WTC11 (cell line): ENCODE results near the gene DEGS1. TPM values are rescaled to one million over a fixed set of nuclear protein-coding genes. Genes with fewer than 3 reads are reported as not detected.

Experiments used
- ATAC-seq: fragments of 200-7000 bp; cut with Tn5 transposase; 2 replicates; pipeline ENCODE4 v1.10.0; 2021; ENCODE audit warnings: mild to moderate bottlenecking, moderate library complexity
- CTCF ChIA-PET: fragments of 300-600 bp; sonication (Branson Sonifier 250); formaldehyde crosslinking; loops from one replicate; lab custom pipeline; 2021; ENCODE audit warnings: antibody characterized with exemption; lab: Charles Lee
- POLR2A ChIA-PET: fragments of 350-600 bp; sonication (Branson Sonifier 250); formaldehyde crosslinking; loops from one replicate; lab custom pipeline; 2021; ENCODE audit warnings: antibody characterized with exemption; lab: Charles Lee
- DNase-seq: peaks from one replicate; pipeline ENCODE4 v3.0.0; 2021; ENCODE audit warnings: low spot score
- H3K27ac Mint-ChIP-seq: 2 replicates; pipeline ENCODE4 v1.8.0; 2021; ENCODE audit warnings: mixed read lengths
- H3K27me3 Mint-ChIP-seq: 2 replicates; pipeline ENCODE4 v1.8.0; 2021; ENCODE audit warnings: low read depth, mild to moderate bottlenecking, moderate library complexity, mixed read lengths
- H3K36me3 Mint-ChIP-seq: 2 replicates; pipeline ENCODE4 v1.8.0; 2021; ENCODE audit warnings: mixed read lengths
- H3K4me1 Mint-ChIP-seq: 2 replicates; pipeline ENCODE4 v1.8.0; 2022; ENCODE audit warnings: mixed read lengths
- H3K4me3 Mint-ChIP-seq: 2 replicates; pipeline ENCODE4 v1.8.0; 2021; ENCODE audit warnings: mild to moderate bottlenecking, moderate library complexity, mixed read lengths
- H3K9me3 Mint-ChIP-seq: 2 replicates; pipeline ENCODE4 v1.8.0; 2021; ENCODE audit warnings: mixed read lengths
- CBFB ChIP-seq: sonication (generic); formaldehyde crosslinking; IDR thresholded peaks from 2 replicates; pipeline ENCODE4 v1.8.1; 2022; ENCODE audit warnings: mild to moderate bottlenecking, low read depth, missing genetic modification reagents
- CREB1 ChIP-seq: sonication (generic); formaldehyde crosslinking; IDR thresholded peaks from 2 replicates; pipeline ENCODE4 v1.8.0; 2023; ENCODE audit warnings: mild to moderate bottlenecking, missing genetic modification reagents
- CREM ChIP-seq: sonication (generic); formaldehyde crosslinking; IDR thresholded peaks from 2 replicates; pipeline ENCODE4 v1.8.1; 2022; ENCODE audit warnings: mild to moderate bottlenecking, missing genetic modification reagents, moderate library complexity
- ESRRA ChIP-seq: sonication (generic); formaldehyde crosslinking; IDR thresholded peaks from 2 replicates; pipeline ENCODE4 v1.8.1; 2022; ENCODE audit warnings: mild to moderate bottlenecking, missing genetic modification reagents, borderline replicate concordance
- ETV6 ChIP-seq: sonication (generic); formaldehyde crosslinking; IDR thresholded peaks from 2 replicates; pipeline ENCODE4 v1.8.1; 2022; ENCODE audit warnings: mild to moderate bottlenecking, missing genetic modification reagents
- GABPB1 ChIP-seq: sonication (generic); formaldehyde crosslinking; IDR thresholded peaks from 2 replicates; pipeline ENCODE4 v1.8.1; 2023; ENCODE audit warnings: mild to moderate bottlenecking, missing genetic modification reagents
- GRHL2 ChIP-seq: fragments of 250-450 bp; sonication (Bioruptor Pico); IDR thresholded peaks from 2 replicates; pipeline ENCODE4 v1.8.0; 2022; ENCODE audit warnings: mild to moderate bottlenecking, moderate library complexity; ENCODE audit not compliant: insufficient replicate concordance, severe bottlenecking
- GTF2I ChIP-seq: fragments of 250-450 bp; sonication (Bioruptor Pico); conservative IDR thresholded peaks from 2 replicates; pipeline ENCODE4 v1.4.0; 2021; ENCODE audit warnings: mild to moderate bottlenecking
- MAX ChIP-seq: sonication (generic); formaldehyde crosslinking; IDR thresholded peaks from 2 replicates; pipeline ENCODE4 v1.8.0; 2022; ENCODE audit warnings: mild to moderate bottlenecking, missing genetic modification reagents
- MXD4 ChIP-seq: fragments of 250-450 bp; sonication (Bioruptor Pico); IDR thresholded peaks from 2 replicates; pipeline ENCODE4 v1.8.0; 2021; ENCODE audit warnings: mild to moderate bottlenecking, moderate library complexity, borderline replicate concordance
- MYBL2 ChIP-seq: sonication (generic); formaldehyde crosslinking; IDR thresholded peaks from 2 replicates; pipeline ENCODE4 v1.8.1; 2023; ENCODE audit warnings: mild to moderate bottlenecking, moderate library complexity, missing genetic modification reagents
- RELA ChIP-seq: sonication (generic); formaldehyde crosslinking; IDR thresholded peaks from 2 replicates; pipeline ENCODE4 v1.8.1; 2022; ENCODE audit warnings: missing genetic modification reagents, mild to moderate bottlenecking, borderline replicate concordance
- TCF7 ChIP-seq: sonication (generic); formaldehyde crosslinking; IDR thresholded peaks from 2 replicates; pipeline ENCODE4 v1.8.0; 2022; ENCODE audit warnings: mild to moderate bottlenecking, low read depth, missing genetic modification reagents, moderate library complexity
- TEAD4 ChIP-seq: sonication (generic); formaldehyde crosslinking; IDR thresholded peaks from 2 replicates; pipeline ENCODE4 v1.8.0; 2022; ENCODE audit warnings: mild to moderate bottlenecking, missing genetic modification reagents
- ZNF232 ChIP-seq: sonication (generic); formaldehyde crosslinking; IDR thresholded peaks from 2 replicates; pipeline ENCODE4 v1.8.0; 2022; ENCODE audit warnings: mild to moderate bottlenecking, missing genetic modification reagents
- ZNF425 ChIP-seq: fragments of 250-450 bp; sonication (Bioruptor Pico); conservative IDR thresholded peaks from 2 replicates; pipeline ENCODE4 v1.9.0; 2021; ENCODE audit warnings: mild to moderate bottlenecking
- total RNA-seq: library from RNA; stranded (reverse); gene quantifications from 3 replicates; pipeline ENCODE4 v1.2.3, GENCODE V29; 2021
- TF ChIP-seq, protein P1 (sequence below): sonication (generic); formaldehyde crosslinking; IDR thresholded peaks from 2 replicates; pipeline ENCODE4 v1.8.0; 2023; ENCODE audit warnings: missing genetic modification reagents
- TF ChIP-seq, protein P2 (sequence below): sonication (generic); formaldehyde crosslinking; IDR thresholded peaks from 2 replicates; pipeline ENCODE4 v1.8.1; 2023; ENCODE audit warnings: mild to moderate bottlenecking, missing genetic modification reagents, moderate library complexity
- TF ChIP-seq, protein P3 (sequence below): fragments of 250-450 bp; sonication (Bioruptor Pico); IDR thresholded peaks from 2 replicates; pipeline ENCODE4 v1.9.0; 2021; ENCODE audit warnings: mild to moderate bottlenecking

The DEGS1 gene
- total RNA-seq, 1 experiment from 2014 or later = 30.7 TPM

- TF ChIP-seq MXD4 (no peak), CREM (no peak), ZNF425 (CRISPR knock-in tag) (no peak), ESRRA (CRISPR knock-in tag) (no peak), GTF2I (no peak), MYBL2 (CRISPR knock-in tag) (no peak)
- TF ChIP-seq, all 79 proteins: peak for 0
Measured at GRCh38 chr1:224162768-224163167, 20.3 kb upstream of the DEGS1 start (continued).

- peaks cover 16% of the 10 kb centered on the region for H3K4me1 Mint-ChIP-seq
- no peaks in the 10 kb centered on the region for H3K9me3 Mint-ChIP-seq
- ATAC-seq = no peak
- no peaks in the 10 kb centered on the region for H3K27me3 Mint-ChIP-seq
- H3K36me3 Mint-ChIP-seq = peaks cover 15% of the 10 kb centered on the region; the same call in 1 of the 2 replicates
- CTCF ChIA-PET = interaction anchor here (0.6 to 1.4 kb wide), 3 partner anchors 10 to 1268 kb away, joined by 3 to 6 read pairs (median 3); no protein-coding TSS in a partner anchor
- TF ChIP-seq, protein P1, sequence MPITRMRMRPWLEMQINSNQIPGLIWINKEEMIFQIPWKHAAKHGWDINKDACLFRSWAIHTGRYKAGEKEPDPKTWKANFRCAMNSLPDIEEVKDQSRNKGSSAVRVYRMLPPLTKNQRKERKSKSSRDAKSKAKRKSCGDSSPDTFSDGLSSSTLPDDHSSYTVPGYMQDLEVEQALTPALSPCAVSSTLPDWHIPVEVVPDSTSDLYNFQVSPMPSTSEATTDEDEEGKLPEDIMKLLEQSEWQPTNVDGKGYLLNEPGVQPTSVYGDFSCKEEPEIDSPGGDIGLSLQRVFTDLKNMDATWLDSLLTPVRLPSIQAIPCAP = no peak
- TF ChIP-seq CBFB (no peak), TCF7 (CRISPR knock-in tag) (no peak), ZNF232 (CRISPR knock-in tag) (no peak), GABPB1 (CRISPR knock-in tag) (no peak), GRHL2 (CRISPR knock-in tag) (no peak), CREB1 (CRISPR knock-in tag) (no peak), ETV6 (CRISPR knock-in tag) (no peak), TEAD4 (CRISPR knock-in tag) (no peak), ZNF425 (CRISPR knock-in tag) (no peak), RELA (CRISPR knock-in tag) (no peak), MAX (no peak)
- TF ChIP-seq, protein P2, sequence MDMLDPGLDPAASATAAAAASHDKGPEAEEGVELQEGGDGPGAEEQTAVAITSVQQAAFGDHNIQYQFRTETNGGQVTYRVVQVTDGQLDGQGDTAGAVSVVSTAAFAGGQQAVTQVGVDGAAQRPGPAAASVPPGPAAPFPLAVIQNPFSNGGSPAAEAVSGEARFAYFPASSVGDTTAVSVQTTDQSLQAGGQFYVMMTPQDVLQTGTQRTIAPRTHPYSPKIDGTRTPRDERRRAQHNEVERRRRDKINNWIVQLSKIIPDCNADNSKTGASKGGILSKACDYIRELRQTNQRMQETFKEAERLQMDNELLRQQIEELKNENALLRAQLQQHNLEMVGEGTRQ = no peak
- TF ChIP-seq, protein P3, sequence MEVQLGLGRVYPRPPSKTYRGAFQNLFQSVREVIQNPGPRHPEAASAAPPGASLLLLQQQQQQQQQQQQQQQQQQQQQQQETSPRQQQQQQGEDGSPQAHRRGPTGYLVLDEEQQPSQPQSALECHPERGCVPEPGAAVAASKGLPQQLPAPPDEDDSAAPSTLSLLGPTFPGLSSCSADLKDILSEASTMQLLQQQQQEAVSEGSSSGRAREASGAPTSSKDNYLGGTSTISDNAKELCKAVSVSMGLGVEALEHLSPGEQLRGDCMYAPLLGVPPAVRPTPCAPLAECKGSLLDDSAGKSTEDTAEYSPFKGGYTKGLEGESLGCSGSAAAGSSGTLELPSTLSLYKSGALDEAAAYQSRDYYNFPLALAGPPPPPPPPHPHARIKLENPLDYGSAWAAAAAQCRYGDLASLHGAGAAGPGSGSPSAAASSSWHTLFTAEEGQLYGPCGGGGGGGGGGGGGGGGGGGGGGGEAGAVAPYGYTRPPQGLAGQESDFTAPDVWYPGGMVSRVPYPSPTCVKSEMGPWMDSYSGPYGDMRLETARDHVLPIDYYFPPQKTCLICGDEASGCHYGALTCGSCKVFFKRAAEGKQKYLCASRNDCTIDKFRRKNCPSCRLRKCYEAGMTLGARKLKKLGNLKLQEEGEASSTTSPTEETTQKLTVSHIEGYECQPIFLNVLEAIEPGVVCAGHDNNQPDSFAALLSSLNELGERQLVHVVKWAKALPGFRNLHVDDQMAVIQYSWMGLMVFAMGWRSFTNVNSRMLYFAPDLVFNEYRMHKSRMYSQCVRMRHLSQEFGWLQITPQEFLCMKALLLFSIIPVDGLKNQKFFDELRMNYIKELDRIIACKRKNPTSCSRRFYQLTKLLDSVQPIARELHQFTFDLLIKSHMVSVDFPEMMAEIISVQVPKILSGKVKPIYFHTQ (CRISPR knock-in tag) = no peak
- H3K27ac Mint-ChIP-seq = peak overlapping the region; percentile 100; the same call in 1 of the 2 replicates
- POLR2A ChIA-PET = no interaction called here
- no peak for DNase-seq
- no peak overlapping the region for H3K4me3 Mint-ChIP-seq
Measured at GRCh38 chr1:224163311-224163710, 19.7 kb upstream of the DEGS1 start.
